Measurements from ENCODE around the gene COL24A1. TPM values are rescaled to one million over a fixed set of nuclear protein-coding genes. Genes with fewer than 3 reads are reported as not detected.

COL24A1 gene
- total and polyA plus RNA-seq, 2 donors (not counting 3 experiments of a cell fraction or from before 2014, with no cell fraction given) = 0.03 TPM; not detected in 1

DNA sequence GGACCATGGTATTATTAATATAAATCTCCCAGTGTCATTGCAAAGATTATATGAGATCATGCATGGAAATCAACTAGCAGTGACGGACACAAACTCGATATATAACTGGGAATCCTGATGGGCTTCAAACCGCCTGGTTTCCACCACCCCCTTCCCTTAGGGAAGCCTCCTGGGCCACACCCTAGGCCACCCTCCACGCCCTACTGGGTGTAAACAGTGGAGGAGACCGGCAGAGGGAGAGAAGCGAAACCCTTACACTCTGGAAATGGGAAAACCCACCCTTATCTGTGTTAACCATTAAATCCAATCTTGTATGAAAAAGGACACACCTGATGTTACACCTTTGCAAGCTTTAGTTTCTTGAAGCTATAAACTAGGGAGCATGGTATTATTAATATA, 447.7 kb downstream of the COL24A1 start:
- no peak for FAIRE-seq
- dilution Hi-C loops (cut with MboI; ENCODE audit: extremely low pct_ligation_motif_present, low sequenced_read_pairs) = no loop called here
- H3K27ac ChIP-seq (ENCODE audit: insufficient read depth, low read depth, low read length) = peak overlapping the region; percentile 41
- no peaks in the 10 kb centered on the region for H3K27me3 ChIP-seq (ENCODE audit: control insufficient read depth in 2 of 2, insufficient read depth in 2 of 2, low read length in 2 of 2)
- H3K4me3 ChIP-seq (replicated peaks in 1 of 3; ENCODE audit: insufficient read depth in 1 of 3, low read depth in 1 of 3, low read length in 3 of 3) = peak overlapping the region; percentile 14 to 82 (median 69)
- H4K20me1 ChIP-seq (replicated peaks; ENCODE audit: control insufficient read depth, extremely low read depth, insufficient read depth, low read length) = no peaks in the 10 kb centered on the region
- H3K9ac ChIP-seq (replicated peaks; ENCODE audit: extremely low read depth, insufficient read depth, low read length) = peak overlapping the region; percentile 65
- peaks cover 24% of the 10 kb centered on the region for H3K79me2 ChIP-seq (ENCODE audit: control insufficient read depth, insufficient read depth, low read length)
- H3K4me2 ChIP-seq (ENCODE audit: insufficient read depth, low read length) = peak overlapping the region; percentile 69
- intact Hi-C loops (cut with micrococcal nuclease) = loop anchor here (1.0 to 5.0 kb wide), 5 partner anchors 102 to 512 kb away; partner anchors contain the start of gene BCL10
- TF ChIP-seq GATA2 (IDR thresholded peaks at IDR 0.05; ENCODE audit: insufficient read depth, insufficient read length, low read depth, low read length) (no peak), JUN (IDR thresholded peaks at IDR 0.05; ENCODE audit: borderline replicate concordance, insufficient read depth, insufficient read length, low read depth) (no peak), POLR2A (IDR thresholded peaks at IDR 0.05; ENCODE audit: low read depth, low read length) (no peak), EZH2 (IDR thresholded peaks at IDR 0.05; ENCODE audit: borderline replicate concordance, low read depth, low read length, severe bottlenecking) (no peak), POLR2AphosphoS5 (IDR thresholded peaks at IDR 0.05; ENCODE audit: insufficient read depth, low read depth, low read length) (no peak), MYC (IDR thresholded peaks at IDR 0.05; ENCODE audit: low read depth, low read length) (no peak), FOS (IDR thresholded peaks at IDR 0.05; ENCODE audit: borderline replicate concordance, insufficient read depth, low read length) (no peak)
- TF ChIP-seq, protein P1, sequence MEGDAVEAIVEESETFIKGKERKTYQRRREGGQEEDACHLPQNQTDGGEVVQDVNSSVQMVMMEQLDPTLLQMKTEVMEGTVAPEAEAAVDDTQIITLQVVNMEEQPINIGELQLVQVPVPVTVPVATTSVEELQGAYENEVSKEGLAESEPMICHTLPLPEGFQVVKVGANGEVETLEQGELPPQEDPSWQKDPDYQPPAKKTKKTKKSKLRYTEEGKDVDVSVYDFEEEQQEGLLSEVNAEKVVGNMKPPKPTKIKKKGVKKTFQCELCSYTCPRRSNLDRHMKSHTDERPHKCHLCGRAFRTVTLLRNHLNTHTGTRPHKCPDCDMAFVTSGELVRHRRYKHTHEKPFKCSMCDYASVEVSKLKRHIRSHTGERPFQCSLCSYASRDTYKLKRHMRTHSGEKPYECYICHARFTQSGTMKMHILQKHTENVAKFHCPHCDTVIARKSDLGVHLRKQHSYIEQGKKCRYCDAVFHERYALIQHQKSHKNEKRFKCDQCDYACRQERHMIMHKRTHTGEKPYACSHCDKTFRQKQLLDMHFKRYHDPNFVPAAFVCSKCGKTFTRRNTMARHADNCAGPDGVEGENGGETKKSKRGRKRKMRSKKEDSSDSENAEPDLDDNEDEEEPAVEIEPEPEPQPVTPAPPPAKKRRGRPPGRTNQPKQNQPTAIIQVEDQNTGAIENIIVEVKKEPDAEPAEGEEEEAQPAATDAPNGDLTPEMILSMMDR (IDR thresholded peaks at IDR 0.05; ENCODE audit: extremely low read depth in 1 of 2, insufficient read depth in 1 of 2, low read depth in 1 of 2, low read length in 2 of 2) = no peak
- TF ChIP-seq, protein P2, sequence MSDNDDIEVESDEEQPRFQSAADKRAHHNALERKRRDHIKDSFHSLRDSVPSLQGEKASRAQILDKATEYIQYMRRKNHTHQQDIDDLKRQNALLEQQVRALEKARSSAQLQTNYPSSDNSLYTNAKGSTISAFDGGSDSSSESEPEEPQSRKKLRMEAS (IDR thresholded peaks at IDR 0.05; ENCODE audit: insufficient read depth, insufficient read length) = no peak
- BruUV-seq (replicated peaks) = TSS peak; percentile 95
- peak overlapping the region; percentile 45 for H2AFZ ChIP-seq (ENCODE audit: low read depth, low read length)
- H3K36me3 ChIP-seq (ENCODE audit: control insufficient read depth in 2 of 2, extremely low read depth in 1 of 2, insufficient read depth in 2 of 2, low read length in 2 of 2) = peaks cover 2% of the 10 kb centered on the region in 2 experiments
- no peaks in the 10 kb centered on the region for H3K9me1 ChIP-seq (replicated peaks; ENCODE audit: control insufficient read depth, extremely low read depth, insufficient read depth, low read length)
- peaks cover 13% of the 10 kb centered on the region for H3K4me1 ChIP-seq (ENCODE audit: control insufficient read depth, extremely low read depth, insufficient read depth, low read length)
- H3K9me3 ChIP-seq (replicated peaks; ENCODE audit: control insufficient read depth, insufficient read depth, low read length) = no peaks in the 10 kb centered on the region
- ChIA-PET CTCF (interaction anchor here (0.9 to 1.3 kb wide), 17 partner anchors 9 to 764 kb away, joined by 3 to 17 read pairs (median 4); partner anchors contain the start of gene C1orf52), POLR2A (interaction anchor here (0.6 to 1.0 kb wide), 6 partner anchors 10 to 1202 kb away, joined by 3 to 7 read pairs (median 4); partner anchors contain the start of genes BCL10 and GNG5)
- DNase-seq (ENCODE audit: low read depth, low spot score) = no peak

Data from endothelial cell of umbilical vein (primary cell).